ENCODE results near the gene RASD2.
A peak's percentile ranks its signal among the peaks of the same experiment; 100 is the strongest.

RASD2 gene

GRCh38 chr22:35519306-35520000, 21.2 kb upstream of the RASD2 start:
- DNase-seq = no peak

- no peak for DNase-seq
These were observed 19.0 kb upstream of the RASD2 start for GRCh38 chr22:35521358-35522224.

DNA sequence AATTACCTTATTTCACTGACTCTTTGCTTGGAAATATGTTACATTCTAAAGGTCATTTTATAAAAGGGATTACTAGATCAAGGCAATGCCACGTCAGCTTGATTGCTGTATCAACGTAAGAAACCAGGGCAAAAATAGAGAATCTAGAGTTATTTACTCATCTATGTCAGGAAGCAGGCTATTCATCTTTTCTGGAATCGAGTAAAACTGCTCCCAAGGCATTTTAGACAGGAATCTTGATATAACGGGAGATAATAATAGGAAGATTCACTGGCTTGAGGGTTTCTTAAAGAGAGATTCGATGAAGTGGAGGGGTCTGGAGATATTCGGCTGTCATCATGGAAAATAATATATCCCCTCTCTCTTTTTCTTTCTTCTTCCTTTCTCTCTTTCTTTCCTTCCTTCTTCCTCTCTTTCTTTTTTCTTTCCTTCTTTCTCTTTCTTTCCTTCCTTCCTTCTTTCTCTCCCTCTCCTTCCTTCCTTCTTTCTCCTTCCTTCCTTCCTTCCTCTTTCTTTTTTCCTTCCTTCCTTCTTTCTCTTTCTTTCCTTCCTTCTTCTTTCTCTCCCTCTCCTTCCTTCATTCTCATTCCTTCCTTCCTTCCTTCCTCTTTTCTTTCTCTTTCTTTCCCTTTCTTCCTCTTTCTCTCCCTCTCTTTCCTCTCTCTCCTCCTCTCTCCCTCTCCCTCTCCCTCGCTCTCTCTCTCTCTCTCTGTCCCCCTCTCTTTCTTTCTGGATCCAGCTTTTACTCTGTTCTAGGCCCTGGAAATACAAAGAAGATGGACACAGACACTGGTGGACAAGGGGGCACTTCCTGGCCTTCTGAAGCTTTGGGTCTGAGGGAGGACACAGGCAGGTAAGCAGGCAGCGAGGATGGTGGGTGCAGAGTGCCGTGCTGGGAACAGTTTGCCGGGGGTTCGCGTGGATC, 18.1 kb upstream of the RASD2 start:
- no peak for DNase-seq

DNA sequence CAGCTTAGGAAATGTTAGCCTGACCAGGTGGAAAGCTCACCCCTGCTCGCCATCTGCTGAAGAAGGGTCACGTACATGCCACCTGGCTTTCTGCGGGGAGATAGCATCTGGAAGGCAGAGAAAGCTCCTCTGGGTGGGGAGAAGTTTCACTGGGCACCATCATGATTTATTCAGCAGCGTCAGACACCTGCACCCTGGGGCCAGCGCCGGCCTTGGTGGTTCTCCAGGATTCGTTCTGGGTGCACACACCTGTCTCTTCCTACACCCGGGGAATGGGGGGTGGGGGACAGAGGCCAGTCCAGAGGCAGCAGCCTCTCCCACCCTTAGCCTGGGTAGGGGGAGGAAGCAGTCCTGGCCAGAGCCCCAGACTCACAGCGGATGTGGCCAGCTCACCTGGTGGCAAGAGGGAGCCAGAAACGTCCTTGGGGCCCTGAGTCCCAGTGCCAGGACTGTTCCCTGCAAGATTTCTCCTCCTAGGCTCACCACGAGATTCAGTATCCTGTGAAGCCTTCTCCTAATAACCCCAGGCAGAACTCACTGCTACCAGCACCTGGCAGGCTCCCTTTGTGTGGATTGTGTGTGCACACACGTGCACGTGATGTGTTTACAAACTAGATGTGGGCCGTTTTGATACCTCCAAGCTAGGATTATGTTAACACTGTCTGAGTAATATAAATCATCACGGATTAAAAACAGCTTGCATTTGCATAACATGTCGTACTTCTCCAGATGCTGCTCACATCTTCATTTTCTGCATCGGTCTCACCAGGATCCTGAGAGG, 17.3 kb upstream of the RASD2 start:
- peak; percentile 42 for DNase-seq

- peak; percentile 47 for DNase-seq
These were observed 15.5 kb upstream of the RASD2 start for GRCh38 chr22:35524966-35525686.

DNA sequence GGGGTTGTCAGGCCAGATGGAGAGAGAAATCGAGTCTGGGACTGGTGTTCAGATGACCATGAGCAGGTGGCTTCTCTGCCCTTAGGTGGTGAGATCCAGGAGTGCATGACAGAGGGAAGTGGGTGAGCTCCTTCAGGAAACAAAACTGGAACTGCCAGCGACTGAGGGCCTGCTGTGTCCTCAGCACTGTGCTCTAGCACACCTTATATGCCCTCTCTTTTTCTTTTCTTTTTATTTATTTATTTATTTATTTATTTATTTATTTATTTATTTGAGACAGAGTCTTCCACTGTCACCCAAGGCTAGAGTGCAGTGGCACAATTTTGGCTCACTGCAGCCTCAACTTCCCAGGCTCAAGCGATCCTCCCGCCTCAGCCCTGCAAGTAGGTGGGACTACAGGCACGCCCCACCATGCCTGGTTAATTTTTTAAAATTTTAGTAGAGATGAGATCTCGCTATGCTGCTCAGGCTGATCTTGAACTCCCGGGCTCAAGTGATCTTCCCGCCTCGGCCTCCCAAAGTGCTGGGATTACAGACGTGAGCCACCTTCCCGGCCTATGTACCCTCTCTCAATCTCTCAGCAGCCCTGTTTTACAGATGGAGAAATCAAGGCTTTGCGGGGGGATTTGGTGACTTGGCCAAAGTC, 14.8 kb upstream of the RASD2 start:
- DNase-seq = peak; percentile 47

GRCh38 chr22:35526333-35526979, 14.2 kb upstream of the RASD2 start:
- no peak for DNase-seq

GRCh38 chr22:35528927-35529326, 11.7 kb upstream of the RASD2 start:
- DNase-seq = no peak

GRCh38 chr22:35530700-35531099, 9.9 kb upstream of the RASD2 start:
- DNase-seq = no peak

DNA sequence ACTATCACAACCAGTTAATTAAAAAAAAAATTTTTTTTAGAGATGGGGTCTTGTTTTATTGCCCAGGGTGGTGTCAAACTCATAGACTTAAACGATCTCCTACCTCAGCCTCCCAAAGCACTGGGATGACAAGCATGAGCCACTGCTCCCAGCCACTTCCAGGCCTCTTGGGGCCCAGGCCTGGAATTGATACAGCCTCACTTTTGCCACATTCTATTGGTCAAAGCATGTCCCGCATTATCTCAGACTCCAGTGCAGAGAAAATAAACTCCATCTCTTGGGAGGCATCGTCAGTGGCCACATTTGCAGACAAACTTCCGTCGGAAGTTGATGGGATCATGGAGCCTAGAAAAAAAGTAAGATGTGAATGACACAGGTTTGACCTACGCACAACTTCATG, 9.4 kb upstream of the RASD2 start:
- DNase-seq = no peak

DNA sequence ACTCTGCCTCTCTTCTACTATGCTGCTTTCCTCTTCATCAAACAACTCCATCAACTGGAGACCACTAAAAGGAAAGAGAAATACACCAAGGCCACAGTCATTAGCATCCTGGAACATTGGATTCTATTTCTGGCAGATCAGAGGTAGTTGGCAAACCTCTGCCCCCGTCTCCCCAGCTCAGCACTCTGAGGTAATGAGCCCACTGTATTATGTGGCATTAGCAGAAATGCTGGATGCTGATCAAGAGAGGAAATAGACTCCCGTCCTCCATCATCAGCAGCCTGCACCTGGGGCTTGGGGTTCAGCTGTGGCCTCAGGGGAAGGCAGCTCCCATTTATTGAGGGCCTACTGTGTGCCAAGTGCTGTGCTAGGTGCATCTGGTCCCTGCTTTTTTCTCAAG, 9.0 kb upstream of the RASD2 start:
- DNase-seq = no peak

DNA sequence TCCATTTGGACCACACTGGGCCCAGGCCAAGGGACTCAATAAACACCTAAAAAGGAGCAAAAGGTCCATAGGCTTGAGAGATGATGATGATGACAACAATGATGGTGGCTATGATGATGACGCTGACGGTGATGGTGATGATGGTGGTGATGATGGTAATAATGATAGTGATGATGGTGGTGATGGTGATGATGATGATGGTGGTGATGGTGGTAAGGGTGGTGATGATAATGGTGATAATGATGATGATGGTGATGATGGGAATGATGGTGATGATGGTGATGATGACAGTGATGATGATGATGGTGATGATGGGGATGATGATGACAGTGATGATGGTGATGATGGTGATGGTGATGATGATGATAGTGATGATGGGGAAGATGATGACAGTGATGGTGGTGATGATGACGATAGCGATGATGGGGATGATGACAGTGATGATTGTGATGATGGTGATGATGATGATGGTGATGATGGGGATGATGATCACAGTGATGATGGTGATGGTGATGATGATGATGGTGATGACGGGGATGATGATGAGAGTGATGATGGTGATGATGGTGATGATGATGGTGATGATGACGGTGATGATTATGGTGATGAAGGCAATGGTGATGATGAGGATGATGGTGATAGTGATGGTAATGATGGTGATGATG, 7.1 kb upstream of the RASD2 start:
- DNase-seq = no peak

- DNase-seq = no peak
These were observed 6.5 kb upstream of the RASD2 start for GRCh38 chr22:35534091-35534490.

GRCh38 chr22:35537232-35537631, 3.4 kb upstream of the RASD2 start:
- DNase-seq = no peak

DNA sequence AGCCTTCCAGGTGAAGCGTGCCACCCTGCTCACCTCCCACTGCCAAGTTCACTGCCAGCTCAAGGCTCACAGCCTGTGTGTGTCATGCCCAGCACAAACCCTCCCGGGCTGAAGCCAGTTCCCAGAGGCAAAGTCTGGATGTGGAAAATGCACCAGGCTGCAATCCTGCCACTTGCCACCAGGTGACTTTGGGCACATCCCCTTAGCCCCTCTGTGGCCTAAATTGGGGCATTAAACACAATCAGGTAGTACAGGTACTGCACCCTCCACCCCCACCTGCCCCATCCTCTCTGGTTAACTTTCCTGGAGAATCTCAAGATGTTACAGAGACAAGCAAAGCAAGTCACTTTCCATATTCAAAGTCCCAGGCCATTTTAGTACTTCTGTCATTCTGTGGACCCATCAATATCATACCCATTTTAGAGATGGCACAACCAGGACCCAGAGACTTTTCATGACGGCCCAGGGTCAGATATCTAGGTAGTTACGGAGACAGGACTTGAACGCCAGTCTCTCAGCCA, 1.8 kb upstream of the RASD2 start:
- DNase-seq = no peak

DNA sequence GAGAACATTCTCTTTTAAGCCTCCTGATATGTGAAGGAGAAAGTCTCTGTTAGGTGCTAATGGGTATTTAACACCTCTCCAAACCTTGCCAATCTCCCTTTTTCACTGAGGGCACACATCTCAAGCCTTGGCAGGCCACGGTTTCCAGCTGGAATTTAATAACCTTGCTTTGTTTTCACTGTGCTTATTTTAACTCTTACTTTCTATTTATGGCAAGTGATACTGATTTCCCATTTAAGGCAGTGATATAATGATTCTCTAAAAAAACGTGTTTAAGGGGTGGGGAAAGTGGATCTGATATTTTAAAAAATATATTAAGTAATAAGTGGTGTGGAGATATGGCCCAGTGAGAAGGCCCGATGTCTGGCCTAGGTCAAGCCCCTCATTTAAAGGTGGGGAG, 1.1 kb upstream of the RASD2 start:
- DNase-seq = no peak

DNA sequence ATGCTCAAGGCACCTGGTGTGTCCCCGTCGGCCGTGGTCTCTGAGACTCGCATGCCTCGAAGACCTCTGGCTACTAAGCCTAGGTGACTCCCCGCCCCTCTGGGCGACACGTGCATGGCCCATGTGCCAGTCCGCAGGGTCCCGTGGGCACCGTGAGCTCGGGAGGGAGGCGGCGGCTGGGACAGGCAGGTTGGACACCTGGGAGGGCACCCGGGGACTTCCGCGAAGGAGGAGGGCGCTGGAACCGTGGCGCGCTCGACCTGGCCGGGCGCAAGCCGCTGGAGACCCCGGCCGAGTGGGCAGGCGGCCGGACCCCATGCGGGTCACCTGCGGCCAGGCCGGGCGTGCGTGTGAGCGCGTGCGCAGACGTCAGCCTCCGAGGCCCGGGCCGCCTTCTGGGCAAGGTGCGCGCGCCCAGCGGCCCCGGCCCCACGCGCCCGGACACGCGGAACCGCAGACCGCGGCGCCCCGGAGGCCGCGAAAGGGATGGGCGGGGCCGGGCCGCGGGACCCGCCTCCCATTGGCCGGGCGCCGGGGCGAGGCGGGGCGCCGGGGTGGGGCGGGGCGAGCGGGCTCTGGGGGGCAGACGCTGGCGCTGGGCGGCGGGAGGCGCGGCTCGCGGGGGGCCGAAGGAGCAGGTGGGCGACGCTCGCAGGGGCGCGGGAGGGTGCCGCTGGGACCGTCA, 579 bp upstream of the RASD2 start:
- no peak for DNase-seq

GRCh38 chr22:35541254-35541748, 670 bp downstream of the RASD2 start:
- no peak for DNase-seq
